Cardiac fibroblast (primary cell): Measurements from ENCODE around the gene SERPINF2.
"Not testable (repeated sequence)": the region's sequence is repeated elsewhere in the genome, so short reads cannot be mapped to it uniquely, and the experiment has no call there.

Source experiments
- DNase-seq, 2 donors: peaks; one replicate each; pipeline versions ENCODE4 v3.0.0 to v3.0.0-alpha.2; 2010; ENCODE audit warnings: low read depth in 2 of 2
- H3K4me3 ChIP-seq, 2 donors: replicated peaks in 1 of 2; 1 replicate in 1 of 2; 2 replicates in 1 of 2; pipeline ENCODE4 v1.5.1; 2011; ENCODE audit warnings: low read depth in 2 of 2, low read length in 2 of 2, mild to moderate bottlenecking in 2 of 2, moderate library complexity in 1 of 2
- CTCF ChIP-seq: IDR thresholded peaks from one replicate; pipeline ENCODE4 v1.5.1; 2011; ENCODE audit warnings: low read depth, mild to moderate bottlenecking, low read length, inconsistent platforms

SERPINF2 gene

DNA sequence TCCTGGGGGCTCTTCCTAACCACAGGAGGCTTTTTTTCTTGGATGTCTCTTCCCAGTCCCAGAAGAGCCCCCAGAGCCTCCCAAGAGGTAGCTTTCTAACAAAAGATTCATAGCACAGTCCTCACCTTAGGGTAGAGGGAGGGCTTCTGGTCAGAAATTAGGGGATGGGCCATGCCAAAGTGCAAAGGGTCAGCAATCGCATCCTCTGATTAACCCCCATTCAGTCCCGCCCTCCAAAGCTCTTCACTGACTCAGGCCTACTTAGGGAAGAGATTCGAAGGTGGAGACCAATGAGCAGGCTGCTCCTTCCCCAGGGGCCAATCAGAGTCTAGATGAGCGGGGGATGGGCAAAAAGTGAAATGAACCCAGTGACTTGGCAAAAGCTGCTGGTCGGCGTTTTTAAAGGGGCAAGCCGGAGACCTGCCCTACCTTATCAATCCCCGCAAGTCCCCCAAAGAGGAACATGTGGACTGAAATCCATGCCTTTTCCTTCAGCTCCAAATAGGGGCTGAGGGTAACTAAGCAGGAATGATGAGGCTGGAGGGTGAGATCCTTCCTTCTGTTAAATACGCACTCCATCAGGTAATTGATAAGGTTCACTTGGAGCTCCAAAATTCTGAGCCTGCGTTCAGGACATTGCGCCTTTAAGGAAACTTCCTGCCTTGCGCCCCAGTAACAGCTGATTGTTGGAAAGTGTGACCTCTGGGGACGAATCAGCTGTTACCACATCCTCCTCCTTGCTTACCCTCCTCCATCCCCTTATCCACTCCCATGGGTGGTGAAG is 25.6 kb upstream of the SERPINF2 start:
- DNase-seq = peak; percentile 99 to 100
- H3K4me3 ChIP-seq = peak overlapping the region; percentile 75 to 78
- TF ChIP-seq CTCF = no peak

GRCh38 chr17:1718362-1719165 is 24.1 kb upstream of the SERPINF2 start:
- DNase-seq = no peak
- no peak for TF ChIP-seq CTCF
- no peak overlapping the region for H3K4me3 ChIP-seq

DNA sequence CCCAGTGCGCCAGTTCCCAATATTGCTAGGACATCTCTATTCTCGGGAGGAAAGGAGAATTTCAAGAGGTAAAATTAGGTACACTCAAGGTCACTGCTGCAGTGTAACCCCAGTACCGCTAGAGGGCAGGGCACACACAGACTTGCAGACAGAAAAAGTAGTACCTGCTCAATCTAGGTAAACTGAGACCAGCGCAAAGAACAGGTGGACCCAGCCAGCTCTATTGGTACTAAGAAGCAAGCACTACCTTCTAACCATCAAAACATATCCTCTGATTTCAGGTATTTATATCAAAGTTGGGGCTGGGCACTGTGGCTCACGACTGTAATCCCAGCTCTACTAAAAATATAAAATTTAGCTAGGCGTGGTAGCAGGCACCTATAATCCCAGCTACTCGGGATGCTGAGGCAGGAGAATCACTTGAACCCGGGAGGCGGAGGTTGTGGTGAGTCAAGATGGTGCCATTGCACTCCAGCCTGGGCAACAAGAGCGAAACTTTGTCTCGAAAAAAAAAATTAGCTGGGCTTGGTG is 21.8 kb upstream of the SERPINF2 start:
- peak; percentile 71 to 73 for DNase-seq
- peak; percentile 98 for TF ChIP-seq CTCF
- no peak overlapping the region for H3K4me3 ChIP-seq

- not testable (repeated sequence) for H3K4me3 ChIP-seq
- peak; percentile 66 to 73 for DNase-seq
Observed at GRCh38 chr17:1722022-1722421, 20.6 kb upstream of the SERPINF2 start.

DNA sequence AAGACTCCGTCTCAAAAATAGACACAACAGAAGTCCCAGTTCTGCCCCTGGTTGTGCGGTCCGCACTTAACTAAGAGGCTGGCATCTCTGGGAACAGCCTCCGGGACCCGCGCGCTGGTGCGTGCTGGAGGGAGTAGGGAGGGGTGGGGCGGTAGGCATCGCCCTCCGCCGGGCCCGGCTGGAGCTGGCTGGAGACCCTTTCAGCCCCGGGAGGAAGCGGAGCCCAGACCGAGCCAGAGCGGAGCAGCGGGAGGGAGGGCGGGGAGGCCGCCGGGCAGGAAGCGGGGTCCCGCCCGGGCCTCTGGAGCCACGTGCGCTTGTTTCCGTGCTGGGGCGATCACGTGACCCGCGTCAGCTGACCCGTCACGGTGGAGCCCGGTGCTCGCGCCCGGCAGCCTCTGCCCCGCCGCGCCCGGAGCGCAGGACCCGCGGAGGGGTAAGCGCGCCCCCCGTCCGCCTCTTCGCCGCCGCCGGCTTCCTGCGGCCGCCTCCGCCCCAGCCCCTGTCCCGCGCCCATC is 18.3 kb upstream of the SERPINF2 start, which contains the start of gene WDR81:
TSS of gene WDR81 (plus strand) at position 354 of the 518 bp plus-strand sequence. CDS start 256 bp downstream, outside the sequence.
- peak; percentile 82 to 90 for DNase-seq
- H3K4me3 ChIP-seq = peak within 1 kb of the TSS; percentile 56 to 58
- TF ChIP-seq CTCF = no peak

DNA sequence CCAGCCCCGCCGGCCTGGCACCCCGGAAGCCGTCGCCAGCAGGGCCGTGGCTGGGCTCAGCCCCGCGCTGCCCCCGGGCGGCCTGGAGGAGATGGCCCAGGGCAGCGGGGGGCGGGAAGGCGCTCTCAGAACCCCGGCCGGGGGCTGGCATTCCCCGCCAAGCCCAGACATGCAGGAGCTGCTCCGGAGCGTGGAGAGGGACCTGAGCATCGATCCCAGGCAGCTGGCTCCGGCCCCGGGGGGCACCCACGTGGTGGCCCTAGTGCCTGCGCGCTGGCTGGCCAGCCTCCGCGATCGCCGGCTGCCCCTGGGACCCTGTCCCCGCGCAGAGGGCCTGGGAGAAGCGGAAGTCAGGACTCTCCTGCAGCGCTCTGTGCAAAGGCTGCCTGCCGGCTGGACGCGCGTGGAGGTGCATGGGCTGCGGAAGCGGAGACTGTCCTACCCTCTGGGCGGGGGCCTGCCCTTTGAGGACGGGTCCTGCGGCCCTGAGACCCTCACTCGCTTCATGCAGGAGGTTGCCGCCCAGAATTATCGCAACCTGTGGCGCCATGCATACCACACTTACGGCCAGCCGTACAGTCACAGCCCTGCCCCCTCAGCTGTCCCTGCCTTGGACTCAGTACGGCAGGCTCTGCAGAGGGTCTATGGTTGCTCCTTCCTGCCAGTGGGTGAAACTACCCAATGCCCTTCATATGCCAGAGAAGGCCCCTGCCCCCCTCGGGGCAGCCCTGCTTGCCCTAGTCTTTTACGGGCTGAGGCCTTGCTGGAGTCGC is 17.6 kb upstream of the SERPINF2 start:
- TF ChIP-seq CTCF = no peak
- H3K4me3 ChIP-seq = peak overlapping the region; percentile 56 to 58
- DNase-seq = no peak
